ENCODE results near the gene SYNRG.

GRCh38 chr17:37518826-37519225 lies 90.4 kb downstream of the SYNRG start:
- no peak for TF ChIP-seq GATA2 (IDR thresholded peaks at IDR 0.05; ENCODE audit: low read depth, low read length)
- TF ChIP-seq GATA3 (IDR thresholded peaks at IDR 0.05; ENCODE audit: low read depth, low read length): no peak

Measured in SH-SY5Y (cell line).